HepG2 (cell line): ENCODE data around the gene GPSM1. TPM values are rescaled to one million over a fixed set of nuclear protein-coding genes. Genes with fewer than 3 reads are reported as not detected.
A peak's percentile ranks its signal among the peaks of the same experiment; 100 is the strongest.

Experiments
- DPF2 ChIP-seq: sonication (generic); formaldehyde crosslinking; IDR thresholded peaks from 2 replicates; pipeline ENCODE4 v1.4.0; 2020; ENCODE audit warnings: mild to moderate bottlenecking, low read depth, missing genetic modification reagents, borderline replicate concordance
- FOSL2 ChIP-seq: sonication (generic); formaldehyde crosslinking; IDR thresholded peaks from 2 replicates; pipeline ENCODE4 v1.4.0; 2020; ENCODE audit warnings: missing genetic modification reagents
- HDAC6 ChIP-seq: fragments of 200-600 bp; sonication (generic); IDR thresholded peaks from 2 replicates; pipeline ENCODE4 v1.7.0; 2017; ENCODE audit warnings: mild to moderate bottlenecking, antibody characterized with exemption, low read length, low read depth
- HNF1A ChIP-seq, 2 experiments: sonication (generic) in 1 of 2; formaldehyde crosslinking in 1 of 2; IDR thresholded peaks; 2 replicates each; pipeline versions ENCODE4 v1.4.0 to v1.6.1; 2016 to 2020; ENCODE audit warnings: borderline replicate concordance in 1 of 2, low read depth in 1 of 2, mild to moderate bottlenecking in 1 of 2, missing genetic modification reagents in 1 of 2
- JUND ChIP-seq: sonication (generic); formaldehyde crosslinking; IDR thresholded peaks from 2 replicates; pipeline ENCODE4 v1.8.0; 2022; ENCODE audit warnings: mild to moderate bottlenecking, missing genetic modification reagents
- KLF15 ChIP-seq: sonication (generic); formaldehyde crosslinking; IDR thresholded peaks from 2 replicates; pipeline ENCODE4 v1.8.1; 2023; ENCODE audit warnings: borderline replicate concordance, mild to moderate bottlenecking, inconsistent platforms, missing genetic modification reagents, mixed read lengths
- MTF1 ChIP-seq: sonication (generic); formaldehyde crosslinking; IDR thresholded peaks from 2 replicates; pipeline ENCODE4 v1.5.0; 2020; ENCODE audit warnings: missing genetic modification reagents
- MYNN ChIP-seq: sonication (generic); formaldehyde crosslinking; IDR thresholded peaks from 2 replicates; pipeline ENCODE4 v1.4.0; 2020; ENCODE audit warnings: mild to moderate bottlenecking, low read depth, missing genetic modification reagents
- PCBP2 ChIP-seq: fragments of 200-400 bp; formaldehyde crosslinking; optimal IDR thresholded peaks from 2 replicates; pipeline ENCODE3; 2018; ENCODE audit warnings: low read length, low read depth; ENCODE audit not compliant: poor library complexity, severe bottlenecking
- PHB2 ChIP-seq: fragments of 450-650 bp; IDR thresholded peaks from 2 replicates; pipeline ENCODE4 v1.6.1; 2018; ENCODE audit not compliant: partially characterized antibody
- POGK ChIP-seq: sonication (generic); formaldehyde crosslinking; conservative IDR thresholded peaks from 2 replicates; pipeline ENCODE4 v1.8.0; 2022; ENCODE audit warnings: mild to moderate bottlenecking, moderate library complexity, missing genetic modification reagents
- RBFOX2 ChIP-seq: fragments of 200-400 bp; formaldehyde crosslinking; IDR thresholded peaks from 2 replicates; pipeline ENCODE4 v1.6.1; 2017; ENCODE audit warnings: low read depth, mild to moderate bottlenecking, low read length
- SMC3 ChIP-seq: IDR thresholded peaks from 2 replicates; pipeline ENCODE4 v1.6.1; 2011; ENCODE audit warnings: low read length, improper control_type of control experiment
- TCF7L2 ChIP-seq: IDR thresholded peaks from 2 replicates; pipeline ENCODE4 v1.6.1; 2011; ENCODE audit warnings: mild to moderate bottlenecking, low read depth, low read length, moderate library complexity
- TOPORS ChIP-seq: sonication (generic); formaldehyde crosslinking; IDR thresholded peaks from 2 replicates; pipeline ENCODE4 v1.8.0; 2023; ENCODE audit warnings: mild to moderate bottlenecking, missing genetic modification reagents
- TSC22D2 ChIP-seq: sonication (generic); formaldehyde crosslinking; IDR thresholded peaks from 2 replicates; pipeline ENCODE4 v1.5.1; 2020; ENCODE audit warnings: missing genetic modification reagents, mild to moderate bottlenecking, borderline replicate concordance
- ZBTB14 ChIP-seq: sonication (generic); formaldehyde crosslinking; IDR thresholded peaks from 2 replicates; pipeline ENCODE4 v1.4.0; 2020; ENCODE audit warnings: missing genetic modification reagents
- ZBTB49 ChIP-seq: sonication (generic); formaldehyde crosslinking; IDR thresholded peaks from 2 replicates; pipeline ENCODE4 v1.4.0; 2020; ENCODE audit warnings: missing genetic modification reagents, borderline replicate concordance
- ZNF121 ChIP-seq: sonication (generic); formaldehyde crosslinking; IDR thresholded peaks from 2 replicates; pipeline ENCODE4 v1.5.0; 2020; ENCODE audit warnings: mild to moderate bottlenecking, missing genetic modification reagents
- ZNF790 ChIP-seq: sonication (generic); formaldehyde crosslinking; IDR thresholded peaks from 2 replicates; pipeline ENCODE4 v1.8.0; 2022; ENCODE audit warnings: missing genetic modification reagents, mild to moderate bottlenecking, borderline replicate concordance
- polyA plus RNA-seq, 8 experiments: library from polyadenylated mRNA; depleted of rRNA in 3 of 8; stranded (reverse) in 7 of 8; unstranded in 1 of 8; fragments of >200 nt; fragmentation: Illumina TruSeq in 4 of 8; extraction: Trizol in 4 of 8; gene quantifications; 2 replicates each; pipeline versions ENCODE4 v1.2.1 to v1.2.3, GENCODE V29; 2011 to 2016; ENCODE audit warnings: low read depth in 4 of 8, missing spikeins in 1 of 8, mixed read lengths in 1 of 8; ENCODE audit not compliant: insufficient read depth in 1 of 8
- total RNA-seq, 5 experiments: library from RNA; depleted of rRNA; stranded (reverse); fragments of >200 nt; fragmentation: Illumina TruSeq; extraction: Trizol; gene quantifications; 2 replicates each; pipeline ENCODE4 v1.2.3, GENCODE V29; 2016; ENCODE audit warnings: low read depth in 1 of 5

The GPSM1 gene
- total and polyA plus RNA-seq, 2 of the 13 experiments (the other 11 are each of a cell fraction or from before 2014, with no cell fraction given), result 1.0 to 2.4 TPM

GRCh38 chr9:136297016-136297691 is 30.2 kb upstream of the GPSM1 start (continued):
- TF ChIP-seq ZBTB49 (no peak), POGK (CRISPR knock-in tag) (no peak), ZBTB14 (CRISPR knock-in tag) (no peak), ZNF790 (no peak), PCBP2 (no peak), HDAC6 (no peak), PHB2 (no peak), MYNN (CRISPR knock-in tag) (no peak), JUND (CRISPR knock-in tag) (0 out of 2 replicates have a peak, but pooled peaks have one; percentile 56), KLF15 (no peak), TOPORS (no peak), DPF2 (0 out of 2 replicates have a peak, but pooled peaks have one; percentile 31), SMC3 (no peak), RBFOX2 (no peak), FOSL2 (CRISPR knock-in tag) (0 out of 2 replicates have a peak, but pooled peaks have one; percentile 7), ZNF121 (no peak), MTF1 (CRISPR knock-in tag) (no peak), TSC22D2 (CRISPR knock-in tag) (no peak), TCF7L2 (no peak), HNF1A (IDR thresholded peaks at IDR 0.05; ENCODE audit: low read depth) (no peak), HNF1A (CRISPR knock-in tag; IDR thresholded peaks at IDR 0.05; ENCODE audit: borderline replicate concordance) (0 out of 2 replicates have a peak, but pooled peaks have one; percentile 14)
